Uterus (tissue), 2 donors: Measurements from ENCODE around the gene SPAG4.

ENCODE experiments used
- CTCF ChIP-seq, 4 experiments: fragments of 200-600 bp in 2 of 4; fragments of 450-650 bp in 2 of 4; sonication (generic) in 2 of 4; IDR thresholded peaks; one replicate each; pipeline ENCODE4 v1.5.1; 2016 to 2019; ENCODE audit warnings: antibody characterized with exemption in 4 of 4, mild to moderate bottlenecking in 2 of 4, moderate library complexity in 1 of 4
- POLR2A ChIP-seq, 2 donors: fragments of 450-650 bp; IDR thresholded peaks; one replicate each; pipeline ENCODE4 v1.6.1; 2016; ENCODE audit warnings: antibody characterized with exemption in 2 of 2, mild to moderate bottlenecking in 1 of 2, moderate library complexity in 1 of 2

GRCh38 chr20:35606127-35606526 is 9.5 kb upstream of the SPAG4 start:
- no peak for TF ChIP-seq CTCF (IDR thresholded peaks at IDR 0.05)
- no peak for TF ChIP-seq POLR2A (IDR thresholded peaks at IDR 0.05)
